Activated CD8-positive, alpha-beta T cell treated with anti-CD3 and anti-CD28 coated beads for 36 hours (primary cell): Measurements from ENCODE around the gene QARS1. TPM values are rescaled to one million over a fixed set of nuclear protein-coding genes. Genes with fewer than 3 reads are reported as not detected.

Experiments used
- ATAC-seq: fragments of 200-7000 bp; cut with Tn5 transposase; one replicate; pipeline ENCODE4 v1.10.0; 2021; ENCODE audit warnings: mild to moderate bottlenecking, moderate library complexity
- CTCF ChIA-PET: fragments of 350-600 bp; sonication (Branson Sonifier 250); formaldehyde crosslinking; loops from one replicate; lab custom pipeline; 2021; ENCODE audit warnings: antibody characterized with exemption; lab: Charles Lee
- POLR2A ChIA-PET: fragments of 350-600 bp; sonication (Branson Sonifier 250); formaldehyde crosslinking; loops from one replicate; lab custom pipeline; 2021; ENCODE audit warnings: antibody characterized with exemption; lab: Charles Lee
- DNase-seq: peaks from one replicate; pipeline ENCODE4 v3.0.0-alpha.2; 2020
- H3K27ac Mint-ChIP-seq: one replicate; pipeline ENCODE4 v1.8.0; 2021; ENCODE audit warnings: mild to moderate bottlenecking, mixed read lengths
- H3K27me3 Mint-ChIP-seq: one replicate; pipeline ENCODE4 v1.8.0; 2021; ENCODE audit warnings: mixed read lengths
- H3K36me3 Mint-ChIP-seq: one replicate; pipeline ENCODE4 v1.8.0; 2021; ENCODE audit warnings: low read depth, mixed read lengths
- H3K4me1 Mint-ChIP-seq: one replicate; pipeline ENCODE4 v1.8.0; 2021; ENCODE audit warnings: low read depth, mixed read lengths
- H3K4me3 Mint-ChIP-seq: one replicate; pipeline ENCODE4 v1.8.0; 2021; ENCODE audit warnings: mild to moderate bottlenecking, moderate library complexity, mixed read lengths
- H3K9me3 Mint-ChIP-seq: one replicate; pipeline ENCODE4 v1.8.0; 2021; ENCODE audit warnings: mixed read lengths
- CTCF ChIP-seq: fragments of 200-600 bp; IDR thresholded peaks from one replicate; pipeline ENCODE4 v1.8.0; 2022; ENCODE audit warnings: antibody characterized with exemption, mild to moderate bottlenecking
- intact Hi-C: fragments of 100-400 bp; cut with micrococcal nuclease; formaldehyde crosslinking; loops from one replicate; pipeline ENCODE4 v1.10.0; 2022
- total RNA-seq, 2 experiments: library from RNA; stranded (reverse); gene quantifications; one replicate each; pipeline ENCODE4 v1.2.3, GENCODE V29; 2021

The QARS1 gene
- total RNA-seq, 2 experiments from 2014 or later = 270 to 282 TPM

- Mint-ChIP-seq H3K4me1 (peaks cover 18% of the 10 kb centered on the region), H3K9me3 (no peaks in the 10 kb centered on the region), H3K36me3 (peaks cover 24% of the 10 kb centered on the region), H3K27ac (no peak overlapping the region), H3K27me3 (no peaks in the 10 kb centered on the region), H3K4me3 (no peak overlapping the region)
- ChIA-PET CTCF (no interaction called here), POLR2A (interaction anchor here (0.8 to 3.9 kb wide), 3 partner anchors 12 to 77 kb away, joined by 3 to 24 read pairs (median 4); partner anchors contain the start of genes QRICH1 and USP19)
- intact Hi-C loops = no loop called here
- no peak for ATAC-seq
- no peak for TF ChIP-seq CTCF
- no peak for DNase-seq
Measured at GRCh38 chr3:49108346-49108745, 3.8 kb upstream of the QARS1 start.

- CTCF ChIA-PET = interaction anchor here (0.7 to 1.7 kb wide), 3 partner anchors 10 to 75 kb away, joined by 3 to 13 read pairs (median 3); partner anchors contain the start of genes QRICH1 and USP19
- H3K9me3 Mint-ChIP-seq = no peaks in the 10 kb centered on the region
Measured at GRCh38 chr3:49104052-49104426, 518 bp downstream of the QARS1 start.

GRCh38 chr3:49100046-49100615 is 4.4 kb downstream of the QARS1 start:
- ChIA-PET POLR2A (interaction anchor here (1.3 to 1.6 kb wide), 2 partner anchors 20 to 34 kb away, joined by 6 read pairs; partner anchors contain the start of gene USP19), CTCF (no interaction called here)
- Mint-ChIP-seq H3K36me3 (peaks cover 38% of the 10 kb centered on the region), H3K27ac (no peak overlapping the region), H3K4me1 (peaks cover 15% of the 10 kb centered on the region), H3K9me3 (no peaks in the 10 kb centered on the region), H3K27me3 (no peaks in the 10 kb centered on the region), H3K4me3 (no peak overlapping the region)
- no peak for TF ChIP-seq CTCF
- DNase-seq (no peak), ATAC-seq (no peak)
- intact Hi-C loops = no loop called here

More at GRCh38 chr3:49104052-49104426, 518 bp downstream of the QARS1 start:
- POLR2A ChIA-PET = interaction anchor here (0.8 to 3.6 kb wide), 8 partner anchors 8 to 82 kb away, joined by 3 to 54 read pairs (median 6); partner anchors contain the start of genes IMPDH2, NDUFAF3, QRICH1 and USP19
- Mint-ChIP-seq H3K27me3 (no peaks in the 10 kb centered on the region), H3K4me1 (peaks cover 21% of the 10 kb centered on the region), H3K36me3 (peaks cover 32% of the 10 kb centered on the region), H3K27ac (peak overlapping the region; percentile 96), H3K4me3 (peak overlapping the region; percentile 99)
- ATAC-seq = no peak
- TF ChIP-seq CTCF = no peak
- no peak for DNase-seq
- intact Hi-C loops = no loop called here

- no peak for TF ChIP-seq CTCF
- ATAC-seq (no peak), DNase-seq (no peak)
- Mint-ChIP-seq H3K27me3 (no peaks in the 10 kb centered on the region), H3K27ac (no peak overlapping the region), H3K9me3 (no peaks in the 10 kb centered on the region), H3K4me1 (peaks cover 15% of the 10 kb centered on the region), H3K36me3 (peaks cover 36% of the 10 kb centered on the region), H3K4me3 (no peak overlapping the region)
- intact Hi-C loops = no loop called here
- ChIA-PET CTCF (no interaction called here), POLR2A (interaction anchor here (0.9 to 1.6 kb wide), 3 partner anchors 35 to 77 kb away, joined by 3 to 6 read pairs (median 3); partner anchors contain the start of gene NDUFAF3)
Measured at GRCh38 chr3:49098910-49099630, 5.5 kb downstream of the QARS1 start.

GRCh38 chr3:49098429-49098828 is 6.1 kb downstream of the QARS1 start:
- TF ChIP-seq CTCF = no peak
- Mint-ChIP-seq H3K27me3 (no peaks in the 10 kb centered on the region), H3K4me1 (peaks cover 8% of the 10 kb centered on the region), H3K36me3 (peaks cover 36% of the 10 kb centered on the region), H3K4me3 (no peak overlapping the region), H3K9me3 (no peaks in the 10 kb centered on the region), H3K27ac (no peak overlapping the region)
- ChIA-PET POLR2A (interaction anchor here (0.9 to 1.0 kb wide), 2 partner anchors 74 to 76 kb away, joined by 3 read pairs; partner anchors contain the start of gene NDUFAF3), CTCF (no interaction called here)
- ATAC-seq (no peak), DNase-seq (no peak)
- intact Hi-C loops = no loop called here
